ENCODE data around the gene PER1. TPM values are rescaled to one million over a fixed set of nuclear protein-coding genes. Genes with fewer than 3 reads are reported as not detected.
"Not testable (repeated sequence)": the region's sequence is repeated elsewhere in the genome, so short reads cannot be mapped to it uniquely, and the experiment has no call there.

PER1 gene
- total RNA-seq, 6 donors from 2014 or later: 112 to 358 (median 288) TPM

DNA sequence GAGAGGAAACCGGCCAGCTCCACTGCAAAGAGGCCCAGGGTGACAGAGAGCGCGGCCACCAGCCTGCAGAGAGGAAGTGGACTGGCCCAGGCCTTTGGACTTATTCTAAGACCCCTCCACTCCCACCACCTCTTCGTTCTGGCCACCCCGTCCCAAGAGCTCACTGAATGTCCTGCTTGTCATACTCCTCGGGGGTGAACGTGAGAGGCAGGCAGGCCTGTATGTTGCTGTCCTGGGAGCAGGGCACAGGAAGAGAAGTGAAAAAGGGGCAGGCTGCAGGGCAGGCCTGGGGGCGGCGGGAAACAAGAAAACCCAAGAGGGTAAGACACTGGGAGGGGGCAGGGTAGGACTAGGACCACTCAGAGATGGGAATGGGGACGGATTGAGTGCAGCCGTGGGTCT is 23.6 kb upstream of the PER1 start:
- WGBS, 2 donors: 14 to 15% methylated on average over 11 of the region's 11 CpGs
- peak; percentile 48 to 59 for DNase-seq
- H3K4me1 ChIP-seq: peaks cover 25 to 44% (median 29%) of the 10 kb centered on the region in 4 donors
- H3K27ac ChIP-seq: peak overlapping the region; percentile 75 to 92 (median 86)
- no peaks in the 10 kb centered on the region for H3K36me3 ChIP-seq
- H3K4me3 ChIP-seq: peak overlapping the region; percentile 56 to 74 (median 66)
- TF ChIP-seq EP300 (IDR thresholded peaks at IDR 0.05) (no peak), POLR2A (IDR thresholded peaks at IDR 0.05) (no peak), POLR2AphosphoS5 (IDR thresholded peaks at IDR 0.05) (no peak)
- TF ChIP-seq, protein P1, sequence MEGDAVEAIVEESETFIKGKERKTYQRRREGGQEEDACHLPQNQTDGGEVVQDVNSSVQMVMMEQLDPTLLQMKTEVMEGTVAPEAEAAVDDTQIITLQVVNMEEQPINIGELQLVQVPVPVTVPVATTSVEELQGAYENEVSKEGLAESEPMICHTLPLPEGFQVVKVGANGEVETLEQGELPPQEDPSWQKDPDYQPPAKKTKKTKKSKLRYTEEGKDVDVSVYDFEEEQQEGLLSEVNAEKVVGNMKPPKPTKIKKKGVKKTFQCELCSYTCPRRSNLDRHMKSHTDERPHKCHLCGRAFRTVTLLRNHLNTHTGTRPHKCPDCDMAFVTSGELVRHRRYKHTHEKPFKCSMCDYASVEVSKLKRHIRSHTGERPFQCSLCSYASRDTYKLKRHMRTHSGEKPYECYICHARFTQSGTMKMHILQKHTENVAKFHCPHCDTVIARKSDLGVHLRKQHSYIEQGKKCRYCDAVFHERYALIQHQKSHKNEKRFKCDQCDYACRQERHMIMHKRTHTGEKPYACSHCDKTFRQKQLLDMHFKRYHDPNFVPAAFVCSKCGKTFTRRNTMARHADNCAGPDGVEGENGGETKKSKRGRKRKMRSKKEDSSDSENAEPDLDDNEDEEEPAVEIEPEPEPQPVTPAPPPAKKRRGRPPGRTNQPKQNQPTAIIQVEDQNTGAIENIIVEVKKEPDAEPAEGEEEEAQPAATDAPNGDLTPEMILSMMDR (IDR thresholded peaks at IDR 0.05): no peak
- no peaks in the 10 kb centered on the region for H3K27me3 ChIP-seq
- no peaks in the 10 kb centered on the region for H3K9me3 ChIP-seq
- peak; percentile 4 to 16 for ATAC-seq (ENCODE audit: low FRiP score in 2 of 2)

DNA sequence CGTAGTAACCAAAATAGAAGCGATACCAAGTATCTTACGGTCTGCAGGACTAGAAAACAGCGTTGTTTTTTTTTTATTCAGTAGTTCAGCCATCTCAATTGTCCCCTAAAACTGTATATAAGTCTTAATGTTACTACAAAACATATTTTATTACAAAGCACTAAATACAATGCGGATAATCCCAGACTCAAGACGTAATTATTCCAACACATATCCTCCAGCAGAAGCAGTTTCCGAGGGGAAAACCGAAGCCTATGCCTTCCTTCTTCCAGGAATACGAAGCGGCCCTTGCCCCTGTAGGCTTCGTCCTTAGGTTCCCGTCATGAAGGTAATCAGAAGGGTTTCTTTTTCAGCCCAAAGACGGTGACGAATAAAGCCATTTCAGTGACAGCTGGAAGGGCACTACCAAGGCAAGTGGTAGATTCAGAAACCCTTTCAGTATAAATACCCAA is 21.7 kb upstream of the PER1 start:
- Histone ChIP-seq H3K4me1 (peaks cover 25 to 44% (median 29%) of the 10 kb centered on the region in 4 donors), H3K36me3 (no peaks in the 10 kb centered on the region), H3K27ac (peak overlapping the region; percentile 88 to 92 (median 92)), H3K4me3 (peak overlapping the region in 3 of 4 donors; percentile 26 to 48 (median 39)), H3K9me3 (no peaks in the 10 kb centered on the region), H3K27me3 (no peaks in the 10 kb centered on the region)
- no peak for TF ChIP-seq POLR2A (IDR thresholded peaks at IDR 0.05)
- 13 to 14% methylated on average over 14 of the region's 14 CpGs for WGBS, 2 donors
- DNase-seq (no peak), ATAC-seq (ENCODE audit: low FRiP score in 2 of 2) (no peak)

DNA sequence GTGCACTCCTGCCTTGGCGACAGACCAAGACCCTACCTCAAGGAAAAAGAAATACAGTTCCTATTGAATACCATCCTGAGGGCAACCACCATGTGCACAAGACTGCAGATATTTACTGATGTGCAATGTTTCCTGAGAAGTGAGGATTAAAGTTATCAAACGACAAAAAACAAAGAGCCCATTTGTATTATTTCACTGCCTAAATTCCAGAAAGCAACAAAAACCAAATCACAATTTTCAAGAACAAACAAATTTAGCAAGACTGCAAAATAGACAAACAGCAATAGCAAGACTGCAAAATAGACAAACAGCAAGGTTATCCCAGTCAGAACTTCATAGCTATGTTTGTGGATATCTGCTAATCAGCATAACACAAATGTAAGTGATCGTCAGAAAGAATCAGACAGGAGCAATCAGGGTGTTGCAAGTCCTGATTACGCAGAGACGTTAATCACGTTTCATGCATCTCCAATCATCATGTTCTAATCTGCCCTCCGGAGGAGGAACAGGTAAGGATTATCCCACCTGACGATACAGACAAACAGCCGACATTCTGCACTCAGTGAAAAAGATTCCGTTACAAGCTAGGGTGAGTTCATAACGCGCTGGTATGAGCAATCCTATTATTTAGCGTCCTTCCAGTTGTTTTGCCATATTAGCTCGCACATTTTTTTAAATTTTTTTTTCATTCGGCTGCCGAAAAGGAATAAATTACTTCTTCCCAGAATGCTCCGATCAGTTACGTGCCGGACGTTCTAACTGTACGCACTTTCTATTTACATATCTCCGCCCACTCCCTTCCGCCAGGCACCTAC is 21.1 kb upstream of the PER1 start:
- TF ChIP-seq POLR2AphosphoS5 (IDR thresholded peaks at IDR 0.05): peak; percentile 99 to 100
- TF ChIP-seq, protein P1 (IDR thresholded peaks at IDR 0.05): peak in 3 of 6 experiments; percentile 9 to 19 (median 19)
- peak; percentile 98 to 100 (median 99) for TF ChIP-seq POLR2A (IDR thresholded peaks at IDR 0.05)
- peak in 1 of 4 donors; percentile 94 for TF ChIP-seq EP300 (IDR thresholded peaks at IDR 0.05)
- Histone ChIP-seq H3K36me3 (no peaks in the 10 kb centered on the region), H3K9me3 (no peaks in the 10 kb centered on the region), H3K27ac (peak overlapping the region; percentile 88 to 92 (median 92)), H3K27me3 (no peaks in the 10 kb centered on the region), H3K4me1 (peaks cover 25 to 44% (median 29%) of the 10 kb centered on the region in 4 donors), H3K4me3 (peak overlapping the region in 3 of 4 donors; percentile 26 to 48 (median 39))
- ATAC-seq (ENCODE audit: low FRiP score in 2 of 2) (peak; percentile 92 to 93), DNase-seq (peak in 1 of 2 donors; percentile 87)
- 0 to 1% methylated on average over 23 of the region's 23 CpGs for WGBS, 2 donors

DNA sequence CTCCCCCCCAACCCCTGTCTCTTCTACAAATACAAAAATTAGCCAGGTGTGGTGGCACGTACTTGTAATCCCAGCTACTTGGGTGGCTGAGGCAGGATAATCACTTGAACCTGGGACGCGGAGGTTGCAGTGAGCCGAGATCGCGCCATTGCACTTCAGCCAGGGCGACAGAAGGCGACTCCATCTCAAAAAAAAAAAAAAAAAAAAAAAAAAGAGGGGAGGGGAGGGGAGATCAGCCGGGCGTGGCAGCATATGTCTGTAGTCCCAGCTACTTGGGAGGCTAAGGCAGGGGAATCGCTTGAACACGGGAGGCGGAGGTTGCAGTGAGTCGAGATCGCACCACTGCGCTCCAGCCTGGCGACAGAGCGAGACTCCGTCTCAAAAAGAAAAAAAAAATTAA is 18.0 kb upstream of the PER1 start:
- H3K4me3 ChIP-seq; H3K36me3 ChIP-seq; H3K27ac ChIP-seq; ATAC-seq (ENCODE audit: low FRiP score in 2 of 2); H3K9me3 ChIP-seq; H3K27me3 ChIP-seq: not testable (repeated sequence)
- WGBS, 2 donors: 90 to 95% methylated on average over 19 of the region's 19 CpGs
- DNase-seq: peak in 1 of 2 donors; percentile 25
- peaks cover 10 to 24% (median 15%) of the 10 kb centered on the region in 4 donors for H3K4me1 ChIP-seq

DNA sequence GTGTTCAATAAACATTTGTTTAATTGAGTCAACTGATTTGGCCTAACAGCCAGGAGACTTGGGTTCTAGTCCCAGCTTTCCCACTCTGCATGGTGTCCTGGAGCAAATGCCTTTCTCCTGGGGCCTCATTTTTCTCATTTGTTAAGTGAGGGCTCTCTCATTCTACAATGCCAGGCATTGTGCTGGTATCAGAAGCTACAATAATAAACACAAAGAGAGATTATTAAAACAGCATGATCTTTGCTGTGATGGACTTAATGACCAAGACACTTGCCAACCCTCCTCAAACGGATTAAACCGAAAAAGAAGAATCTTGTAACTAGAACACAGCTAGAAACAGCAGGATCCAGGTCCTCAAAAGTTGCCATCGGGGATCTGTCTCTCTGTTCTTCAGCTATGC is 15.3 kb upstream of the PER1 start:
- no peak for ATAC-seq (ENCODE audit: low FRiP score in 2 of 2)
- no peak for DNase-seq
- H3K9me3 ChIP-seq: no peaks in the 10 kb centered on the region
- 76 to 92% methylated on average over 3 of the region's 3 CpGs for WGBS, 2 donors
- no peak for TF ChIP-seq EP300 (IDR thresholded peaks at IDR 0.05)
- no peak for TF ChIP-seq POLR2A (IDR thresholded peaks at IDR 0.05)
- TF ChIP-seq, protein P1 (IDR thresholded peaks at IDR 0.05): no peak
- TF ChIP-seq POLR2AphosphoS5 (IDR thresholded peaks at IDR 0.05): no peak
- H3K4me3 ChIP-seq: no peak overlapping the region
- H3K27me3 ChIP-seq: no peaks in the 10 kb centered on the region
- peaks cover 19 to 23% (median 21%) of the 10 kb centered on the region in 4 donors for H3K4me1 ChIP-seq
- H3K27ac ChIP-seq: no peak overlapping the region
- no peaks in the 10 kb centered on the region for H3K36me3 ChIP-seq
